OCI-LY7 (cell line): ENCODE measurements around the gene GRIN3A. TPM values are rescaled to one million over a fixed set of nuclear protein-coding genes. Genes with fewer than 3 reads are reported as not detected.

ENCODE experiments used
- BruUV-seq: library from RNA; stranded (reverse); fragments of 400-500 nt; replicated peaks from 2 replicates; lab custom pipeline; 2021; lab: Mats Ljungman, UMichigan
- CTCF ChIA-PET: fragments of 300-600 bp; sonication (Branson Sonifier 250); formaldehyde crosslinking; loops from one replicate; lab custom pipeline; 2022; ENCODE audit warnings: antibody characterized with exemption; ENCODE audit not compliant: unreplicated experiment; lab: Charles Lee
- POLR2A ChIA-PET: fragments of 300-600 bp; sonication (Branson Sonifier 250); formaldehyde crosslinking; loops from one replicate; lab custom pipeline; 2022; ENCODE audit warnings: antibody characterized with exemption; lab: Charles Lee
- DNase-seq: peaks from one replicate; pipeline ENCODE4 v3.0.0-alpha.2; 2015; ENCODE audit warnings: low spot score
- H2AFZ ChIP-seq: fragments of 200-600 bp; sonication (generic), shearing (Covaris generic); 2 replicates; pipeline ENCODE4 v1.6.1; 2014; ENCODE audit warnings: mild to moderate bottlenecking, antibody characterized with exemption, low read length, moderate library complexity
- H3K27ac ChIP-seq: fragments of 200-600 bp; sonication (generic); 2 replicates; pipeline ENCODE4 v1.5.1; 2014; ENCODE audit warnings: mixed run types, low read depth, mild to moderate bottlenecking, moderate library complexity, low read length, inconsistent platforms; ENCODE audit not compliant: poor library complexity, severe bottlenecking
- H3K36me3 ChIP-seq: fragments of 200-600 bp; sonication (generic); 2 replicates; pipeline ENCODE4 v1.6.1; 2014; ENCODE audit warnings: mild to moderate bottlenecking, antibody characterized with exemption, low read length, moderate library complexity, mixed read lengths; ENCODE audit not compliant: insufficient read depth
- H3K4me1 ChIP-seq: fragments of 200-600 bp; sonication (generic); 2 replicates; pipeline ENCODE4 v1.5.1; 2014; ENCODE audit warnings: mild to moderate bottlenecking, low read length; ENCODE audit not compliant: insufficient read depth, poor library complexity, severe bottlenecking
- H3K4me2 ChIP-seq: fragments of 200-600 bp; sonication (generic); 2 replicates; pipeline ENCODE4 v1.6.1; 2014; ENCODE audit warnings: mild to moderate bottlenecking, low read length
- H3K4me3 ChIP-seq: fragments of 200-600 bp; sonication (generic); 2 replicates; pipeline ENCODE4 v1.5.1; 2014; ENCODE audit warnings: mild to moderate bottlenecking, low read depth, low read length; ENCODE audit not compliant: poor library complexity, severe bottlenecking
- H3K79me2 ChIP-seq: fragments of 200-600 bp; sonication (generic); 2 replicates; pipeline ENCODE4 v1.6.1; 2016; ENCODE audit warnings: low read depth, mild to moderate bottlenecking, low read length, moderate library complexity, mixed read lengths; ENCODE audit not compliant: insufficient read depth
- H3K9me2 ChIP-seq: fragments of 200-600 bp; sonication (generic); 2 replicates; pipeline ENCODE4 v1.6.1; 2016; ENCODE audit warnings: mild to moderate bottlenecking, low read length, mixed read lengths; ENCODE audit not compliant: insufficient read depth
- H3K9me3 ChIP-seq: fragments of 200-600 bp; sonication (generic); 2 replicates; pipeline ENCODE4 v1.6.1; 2014; ENCODE audit warnings: mild to moderate bottlenecking, mixed run types, low read length, mixed read lengths
- H4K20me1 ChIP-seq: fragments of 200-600 bp; sonication (generic); 2 replicates; pipeline ENCODE4 v1.6.1; 2014; ENCODE audit warnings: mild to moderate bottlenecking, antibody characterized with exemption, low read length, moderate library complexity, mixed read lengths; ENCODE audit not compliant: insufficient read depth
- EZH2phosphoT487 ChIP-seq: fragments of 200-600 bp; sonication (generic); IDR thresholded peaks from 2 replicates; pipeline ENCODE4 v1.6.1; 2018; ENCODE audit warnings: low read depth, borderline replicate concordance, mild to moderate bottlenecking, mixed run types, antibody characterized with exemption, low read length, moderate library complexity, mixed read lengths
- intact Hi-C: fragments of 100-400 bp; cut with micrococcal nuclease; formaldehyde crosslinking; loops from one replicate; pipeline ENCODE4 v1.10.0; 2022; ENCODE audit not compliant: unreplicated experiment
- total RNA-seq, 2 experiments: library from RNA; depleted of rRNA in 1 of 2; stranded (reverse); fragments of >200 nt in 1 of 2; shearing (Covaris generic) in 1 of 2; gene quantifications; 2 replicates each; pipeline ENCODE4 v1.2.3, GENCODE V29; 2014 to 2022
- TF ChIP-seq, protein P1 (sequence below): fragments of 200-600 bp; sonication (generic); conservative IDR thresholded peaks from 2 replicates; pipeline ENCODE4 v1.5.1; 2014; ENCODE audit warnings: mild to moderate bottlenecking, antibody characterized with exemption, low read length, moderate library complexity, mixed read lengths

The GRIN3A gene
- total RNA-seq, 2 experiments from 2014 or later, result not detected

- H3K4me3 ChIP-seq, result no peak overlapping the region
- H4K20me1 ChIP-seq, result no peaks in the 10 kb centered on the region
- POLR2A ChIA-PET, result no interaction called here
- no peaks in the 10 kb centered on the region for H3K9me2 ChIP-seq
- no peaks in the 10 kb centered on the region for H3K36me3 ChIP-seq
- H3K27ac ChIP-seq, result no peak overlapping the region
- TF ChIP-seq EZH2phosphoT487, result no peak
- TF ChIP-seq, protein P1, sequence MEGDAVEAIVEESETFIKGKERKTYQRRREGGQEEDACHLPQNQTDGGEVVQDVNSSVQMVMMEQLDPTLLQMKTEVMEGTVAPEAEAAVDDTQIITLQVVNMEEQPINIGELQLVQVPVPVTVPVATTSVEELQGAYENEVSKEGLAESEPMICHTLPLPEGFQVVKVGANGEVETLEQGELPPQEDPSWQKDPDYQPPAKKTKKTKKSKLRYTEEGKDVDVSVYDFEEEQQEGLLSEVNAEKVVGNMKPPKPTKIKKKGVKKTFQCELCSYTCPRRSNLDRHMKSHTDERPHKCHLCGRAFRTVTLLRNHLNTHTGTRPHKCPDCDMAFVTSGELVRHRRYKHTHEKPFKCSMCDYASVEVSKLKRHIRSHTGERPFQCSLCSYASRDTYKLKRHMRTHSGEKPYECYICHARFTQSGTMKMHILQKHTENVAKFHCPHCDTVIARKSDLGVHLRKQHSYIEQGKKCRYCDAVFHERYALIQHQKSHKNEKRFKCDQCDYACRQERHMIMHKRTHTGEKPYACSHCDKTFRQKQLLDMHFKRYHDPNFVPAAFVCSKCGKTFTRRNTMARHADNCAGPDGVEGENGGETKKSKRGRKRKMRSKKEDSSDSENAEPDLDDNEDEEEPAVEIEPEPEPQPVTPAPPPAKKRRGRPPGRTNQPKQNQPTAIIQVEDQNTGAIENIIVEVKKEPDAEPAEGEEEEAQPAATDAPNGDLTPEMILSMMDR, result no peak
- H3K79me2 ChIP-seq, result no peaks in the 10 kb centered on the region
- DNase-seq, result no peak
- no peaks in the 10 kb centered on the region for H3K9me3 ChIP-seq
- no peak overlapping the region for H2AFZ ChIP-seq
- H3K4me1 ChIP-seq, result peaks cover 4% of the 10 kb centered on the region
- no peak overlapping the region for H3K4me2 ChIP-seq
- CTCF ChIA-PET, result no interaction called here
- intact Hi-C loops, result no loop called here
- BruUV-seq, result no TSS peak
Measured at GRCh38 chr9:101528015-101528414, 210.4 kb downstream of the GRIN3A start.

- no peaks in the 10 kb centered on the region for H3K9me3 ChIP-seq
Measured at GRCh38 chr9:101527066-101527465, 211.4 kb downstream of the GRIN3A start.

DNA sequence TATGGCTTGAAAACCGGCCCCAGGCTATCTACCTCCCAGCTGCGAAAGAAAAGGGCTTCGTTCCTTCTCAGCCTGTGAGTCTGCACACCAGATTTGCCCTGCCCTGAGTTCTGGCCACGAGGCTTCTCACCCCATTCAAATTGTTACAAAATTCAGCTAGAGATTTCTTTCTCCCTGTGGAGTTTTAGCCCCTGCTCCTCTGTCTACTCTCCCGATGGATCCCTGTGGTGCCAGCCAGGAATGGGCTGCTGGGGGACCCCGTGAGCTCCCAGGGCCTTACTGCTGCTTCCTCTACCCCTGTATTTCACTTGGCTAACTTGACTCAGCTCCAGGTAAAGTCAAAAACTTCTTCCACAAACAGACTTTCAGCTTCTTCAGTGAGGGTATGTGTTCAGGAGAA is 214.1 kb downstream of the GRIN3A start:
- no TSS peak for BruUV-seq

More at GRCh38 chr9:101527066-101527465, 211.4 kb downstream of the GRIN3A start:
- Histone ChIP-seq H3K27ac (no peak overlapping the region), H3K36me3 (no peaks in the 10 kb centered on the region), H2AFZ (no peak overlapping the region), H3K4me1 (no peaks in the 10 kb centered on the region), H3K4me2 (no peak overlapping the region), H4K20me1 (no peaks in the 10 kb centered on the region), H3K9me2 (no peaks in the 10 kb centered on the region), H3K79me2 (no peaks in the 10 kb centered on the region), H3K4me3 (no peak overlapping the region)
- CTCF ChIA-PET, result no interaction called here
- POLR2A ChIA-PET, result interaction anchor here (0.6 to 0.7 kb wide), 2 partner anchors 93 to 133 kb away, joined by 3 to 4 read pairs; no protein-coding TSS in a partner anchor
- intact Hi-C loops, result no loop called here
- BruUV-seq, result no TSS peak
- DNase-seq, result no peak
- TF ChIP-seq EZH2phosphoT487, result no peak
- TF ChIP-seq, protein P1, result no peak

More for the DNA sequence above, 214.1 kb downstream of the GRIN3A start:
- no peak overlapping the region for H3K4me2 ChIP-seq
- no peaks in the 10 kb centered on the region for H3K9me2 ChIP-seq
- no peaks in the 10 kb centered on the region for H3K36me3 ChIP-seq
- POLR2A ChIA-PET, result no interaction called here
- H3K4me3 ChIP-seq, result no peak overlapping the region
- DNase-seq, result no peak
- no peaks in the 10 kb centered on the region for H3K79me2 ChIP-seq
- no peaks in the 10 kb centered on the region for H4K20me1 ChIP-seq
- TF ChIP-seq, protein P1, result no peak
- TF ChIP-seq EZH2phosphoT487, result no peak
- H3K27ac ChIP-seq, result no peak overlapping the region
- no peaks in the 10 kb centered on the region for H3K4me1 ChIP-seq
- intact Hi-C loops, result no loop called here
- H2AFZ ChIP-seq, result no peak overlapping the region
- CTCF ChIA-PET, result no interaction called here
- H3K9me3 ChIP-seq, result no peaks in the 10 kb centered on the region
